Psoas muscle (tissue), 8 donors: ENCODE data around the gene DUS3L. TPM values are rescaled to one million over a fixed set of nuclear protein-coding genes. Genes with fewer than 3 reads are reported as not detected.
"Not testable (repeated sequence)": the region's sequence is repeated elsewhere in the genome, so short reads cannot be mapped to it uniquely, and the experiment has no call there.

Experiments
- ATAC-seq, 4 donors: fragments of 200-7000 bp; cut with Tn5 transposase; one replicate each; pipeline ENCODE4 v1.9.1; 2020; ENCODE audit warnings: moderate library complexity in 3 of 4, mild to moderate bottlenecking in 2 of 4
- DNase-seq, 2 donors: peaks; one replicate each; pipeline ENCODE4 v3.0.0-alpha.2; 2020
- H3K27ac ChIP-seq: fragments of 200-600 bp; one replicate; pipeline ENCODE4 v1.8.0; 2022
- H3K27me3 ChIP-seq, 3 donors: fragments of 200-600 bp in 1 of 3; one replicate each; pipeline versions ENCODE4 v1.6.1 to v1.8.0; 2013 to 2022; ENCODE audit warnings: low read length in 2 of 3, mild to moderate bottlenecking in 2 of 3, moderate library complexity in 1 of 3; ENCODE audit not compliant: insufficient read depth in 3 of 3
- H3K36me3 ChIP-seq, 2 donors: fragments of 200-600 bp in 1 of 2; one replicate each; pipeline versions ENCODE4 v1.6.1 to v1.8.0; 2013 to 2022; ENCODE audit warnings: low read depth in 1 of 2, mild to moderate bottlenecking in 1 of 2, moderate library complexity in 1 of 2; ENCODE audit not compliant: insufficient read depth in 1 of 2
- H3K4me1 ChIP-seq: fragments of 200-600 bp; one replicate; pipeline ENCODE4 v1.8.0; 2022
- H3K4me3 ChIP-seq: fragments of 200-600 bp; one replicate; pipeline ENCODE4 v1.8.0; 2022; ENCODE audit warnings: mild to moderate bottlenecking
- H3K9me3 ChIP-seq: fragments of 200-600 bp; one replicate; pipeline ENCODE4 v1.8.0; 2022
- WGBS, 3 donors: extraction: QIAGEN DNeasy Blood & Tissue Kit; methylation state at CpG; one replicate each; pipeline versions ENCODE4 v1.1.6 to v1.1.7; 2013; 5-methylcytosine and 5-hydroxymethylcytosine counted together
- intact Hi-C, 2 donors: fragments of 100-400 bp; cut with DNase I; formaldehyde crosslinking; loops; one replicate each; pipeline versions ENCODE4 v1.11.0 to v1.14.2; 2022
- polyA plus RNA-seq, 3 donors: library from polyadenylated mRNA; stranded (reverse); fragments of 200-250 nt; gene quantifications; one replicate each; pipeline ENCODE4 v1.2.3, GENCODE V29; 2013
- total RNA-seq, 4 donors: library from RNA; stranded (reverse); fragmentation: NEBNext Ultra II Directional in 2 of 4; extraction: Animal tissue kit (Norgen Biotek cat#: 25700) in 2 of 4; gene quantifications; one replicate each; pipeline versions ENCODE4 v1.2.1 to v1.2.4, GENCODE V29; 2021 to 2023
- TF ChIP-seq, protein P1 (sequence below): fragments of 200-600 bp; IDR thresholded peaks from one replicate; pipeline ENCODE4 v1.8.0; 2022; ENCODE audit warnings: antibody characterized with exemption
- donor health status: healthy with polysubstance abuse.
- donor health status: DM: no; HTN: no; CAD: no; lungs with moderate emphysema.
- donor health status: Bipolar disorder and iron deficiency.
- donor health status: healthy.
- donor health status: DM: yes; HTN: yes; CAD: no.
- donor health status: DM: no; HTN: no; CAD: no.
- donor health status: DM: no; HTN: no; CAD: no.
- donor health status: DM: yes; HTN: yes; CAD: no.

The DUS3L gene
- total and polyA plus RNA-seq, 7 donors, result 13.4 to 40.1 (median 23.2) TPM

- H3K36me3 ChIP-seq, result peaks cover 4 to 66% of the 10 kb centered on the region in 2 donors
- no peaks in the 10 kb centered on the region for H3K27me3 ChIP-seq
- WGBS, 3 donors, result 89 to 91% (median 90%) methylated on average over 36 to 37 of the region's 37 CpGs
- H3K27ac ChIP-seq, result no peak overlapping the region
- H3K4me1 ChIP-seq, result peaks cover 7% of the 10 kb centered on the region
- H3K9me3 ChIP-seq, result no peaks in the 10 kb centered on the region
- ATAC-seq, result no peak
- H3K4me3 ChIP-seq, result no peak overlapping the region
- TF ChIP-seq, protein P1, sequence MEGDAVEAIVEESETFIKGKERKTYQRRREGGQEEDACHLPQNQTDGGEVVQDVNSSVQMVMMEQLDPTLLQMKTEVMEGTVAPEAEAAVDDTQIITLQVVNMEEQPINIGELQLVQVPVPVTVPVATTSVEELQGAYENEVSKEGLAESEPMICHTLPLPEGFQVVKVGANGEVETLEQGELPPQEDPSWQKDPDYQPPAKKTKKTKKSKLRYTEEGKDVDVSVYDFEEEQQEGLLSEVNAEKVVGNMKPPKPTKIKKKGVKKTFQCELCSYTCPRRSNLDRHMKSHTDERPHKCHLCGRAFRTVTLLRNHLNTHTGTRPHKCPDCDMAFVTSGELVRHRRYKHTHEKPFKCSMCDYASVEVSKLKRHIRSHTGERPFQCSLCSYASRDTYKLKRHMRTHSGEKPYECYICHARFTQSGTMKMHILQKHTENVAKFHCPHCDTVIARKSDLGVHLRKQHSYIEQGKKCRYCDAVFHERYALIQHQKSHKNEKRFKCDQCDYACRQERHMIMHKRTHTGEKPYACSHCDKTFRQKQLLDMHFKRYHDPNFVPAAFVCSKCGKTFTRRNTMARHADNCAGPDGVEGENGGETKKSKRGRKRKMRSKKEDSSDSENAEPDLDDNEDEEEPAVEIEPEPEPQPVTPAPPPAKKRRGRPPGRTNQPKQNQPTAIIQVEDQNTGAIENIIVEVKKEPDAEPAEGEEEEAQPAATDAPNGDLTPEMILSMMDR, result no peak
- intact Hi-C loops, result no loop called here
- no peak for DNase-seq
These were observed 5.5 kb downstream of the DUS3L start for GRCh38 chr19:5785423-5785822.

- ATAC-seq, result peak in 1 of 4 donors; percentile 15
- 88 to 94% (median 88%) methylated on average over 15 of the region's 15 CpGs for WGBS, 3 donors
- DNase-seq, result no peak
These were observed 6.3 kb downstream of the DUS3L start, which contains the start of gene PRR22 for GRCh38 chr19:5784581-5785147. PRR22 (minus strand) TSS chr19:5784746; CDS start chr19:5784660, 86 bp downstream.

DNA sequence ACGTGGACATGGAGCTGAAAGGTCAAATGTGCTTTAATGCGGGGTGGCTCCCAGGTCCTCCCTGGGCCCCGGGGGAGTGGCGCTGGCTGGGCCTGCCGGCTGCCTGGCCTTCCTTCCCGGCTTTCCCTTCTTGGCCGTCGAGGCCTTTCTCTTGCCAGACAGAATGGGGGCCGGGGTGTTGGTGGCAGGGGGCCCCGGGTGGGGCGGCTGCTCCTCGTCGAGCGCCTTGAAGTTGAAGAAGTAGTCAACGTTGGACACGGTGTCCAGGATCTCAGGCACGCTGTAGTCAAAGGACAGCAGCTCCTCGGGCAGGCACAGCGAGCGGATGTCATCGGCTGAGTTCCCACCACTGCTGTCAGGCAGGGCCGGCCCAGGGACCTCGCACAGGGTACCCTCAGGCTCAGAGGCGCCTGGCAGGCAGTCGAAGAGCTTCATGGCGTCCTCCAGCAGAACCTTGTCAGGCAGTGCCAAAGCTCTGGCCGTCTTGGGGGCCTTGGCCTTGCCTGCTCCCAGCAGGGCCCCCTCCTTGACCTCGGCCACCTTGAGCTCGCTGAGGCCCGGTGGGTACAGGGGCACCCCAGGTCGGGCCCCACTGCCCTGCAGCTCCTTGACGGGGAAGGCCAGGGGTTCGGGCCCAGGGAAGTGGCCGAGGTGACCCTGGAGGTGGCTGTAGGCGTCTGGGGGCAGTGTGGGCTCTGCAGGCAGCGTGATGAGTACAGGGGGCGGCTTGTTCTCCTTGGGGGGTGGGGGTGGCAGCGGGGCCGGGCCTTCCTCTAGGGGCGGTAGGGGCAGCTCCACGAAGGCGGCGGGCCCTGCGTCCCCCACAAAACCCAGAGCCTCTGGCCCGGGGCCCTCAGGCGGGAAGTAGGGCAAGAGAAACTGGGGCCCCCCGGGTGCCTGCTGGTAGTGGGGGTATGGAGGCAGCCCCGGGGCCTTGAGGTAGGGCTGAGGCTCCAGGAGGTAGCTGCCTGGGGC is 7.7 kb downstream of the DUS3L start:
- no peaks in the 10 kb centered on the region for H3K27me3 ChIP-seq
- no peak overlapping the region for H3K27ac ChIP-seq
- intact Hi-C loops, result no loop called here
- H3K36me3 ChIP-seq, result peaks cover 0 to 47% of the 10 kb centered on the region in 2 donors
- no peak overlapping the region for H3K4me3 ChIP-seq
- no peaks in the 10 kb centered on the region for H3K4me1 ChIP-seq
- no peaks in the 10 kb centered on the region for H3K9me3 ChIP-seq
- DNase-seq, result no peak
- peak in 2 of 4 donors; percentile 16 to 28 for ATAC-seq
- 73 to 78% (median 75%) methylated on average over 46 to 48 of the region's 48 CpGs for WGBS, 3 donors
- TF ChIP-seq, protein P1, result no peak

More at GRCh38 chr19:5784581-5785147, 6.3 kb downstream of the DUS3L start, which contains the start of gene PRR22:
- Histone ChIP-seq H3K27me3 (no peaks in the 10 kb centered on the region), H3K9me3 (no peaks in the 10 kb centered on the region), H3K27ac (no peak within 1 kb of the TSS), H3K4me1 (peaks cover under 1% of the 10 kb centered on the region), H3K4me3 (no peak within 1 kb of the TSS), H3K36me3 (peaks cover 4 to 61% of the 10 kb centered on the region in 2 donors)
- intact Hi-C loops, result no loop called here
- TF ChIP-seq, protein P1, result no peak

DNA sequence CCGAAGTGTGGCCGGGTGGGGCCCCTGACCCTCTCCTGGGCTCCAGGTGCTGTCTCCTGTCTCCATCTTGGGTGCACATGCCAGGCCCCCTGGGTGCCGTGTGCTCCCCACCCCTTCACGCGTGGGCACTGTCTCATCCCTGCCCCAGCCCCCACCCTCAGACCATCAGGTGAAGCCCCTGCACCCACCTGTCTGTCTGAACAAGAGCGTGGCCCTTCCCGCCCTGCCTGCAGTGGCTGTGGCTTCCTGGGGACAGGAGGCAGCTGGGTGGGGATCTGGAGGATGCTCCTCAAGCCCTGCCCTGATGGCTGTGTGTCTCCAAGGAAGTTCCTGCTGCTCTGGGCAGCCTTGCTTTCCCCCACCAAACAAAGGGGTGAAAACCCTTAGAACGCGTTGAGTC is 8.6 kb downstream of the DUS3L start:
- peak in 2 of 4 donors; percentile 3 to 6 for ATAC-seq
- peaks cover 0 to 37% of the 10 kb centered on the region in 2 donors for H3K36me3 ChIP-seq
- intact Hi-C loops, result no loop called here
- H3K27me3 ChIP-seq, result no peaks in the 10 kb centered on the region
- no peak overlapping the region for H3K27ac ChIP-seq
- 77 to 84% (median 82%) methylated on average over 9 of the region's 9 CpGs for WGBS, 3 donors
- no peak for DNase-seq
- no peaks in the 10 kb centered on the region for H3K9me3 ChIP-seq
- TF ChIP-seq, protein P1, result no peak
- H3K4me1 ChIP-seq, result no peaks in the 10 kb centered on the region
- H3K4me3 ChIP-seq, result no peak overlapping the region

DNA sequence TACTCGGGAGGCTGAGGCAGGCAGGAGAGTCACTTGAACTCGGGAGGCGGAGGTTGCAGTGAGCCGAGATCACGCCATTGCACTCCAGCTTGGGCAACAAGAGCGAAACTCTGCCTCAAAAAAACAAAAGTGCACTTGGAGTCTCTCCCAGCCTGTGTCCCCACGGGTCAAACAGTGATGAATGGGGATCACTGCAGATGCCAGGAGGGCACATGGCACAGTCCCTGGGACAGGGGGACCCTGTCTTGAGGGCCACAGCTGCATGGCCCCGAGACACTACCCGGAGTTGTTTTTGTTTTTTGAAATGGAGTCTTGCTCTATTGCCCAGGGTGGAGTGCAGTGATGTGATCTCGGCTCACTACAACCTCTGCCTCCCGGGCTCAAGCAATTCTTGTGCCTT is 10.0 kb downstream of the DUS3L start:
- ATAC-seq, DNase-seq, H3K27ac ChIP-seq, H3K4me1 ChIP-seq, H3K4me3 ChIP-seq, H3K9me3 ChIP-seq, intact Hi-C loops, H3K27me3 ChIP-seq: not testable (repeated sequence)
- H3K36me3 ChIP-seq, result peaks cover 0 to 23% of the 10 kb centered on the region in 2 donors
- 76 to 78% (median 77%) methylated on average over 11 of the region's 11 CpGs for WGBS, 3 donors
